ENCODE data around the gene LRRC74A. TPM values are rescaled to one million over a fixed set of nuclear protein-coding genes. Genes with fewer than 3 reads are reported as not detected.
A peak's percentile ranks its signal among the peaks of the same experiment; 100 is the strongest.

Gene LRRC74A
- total and polyA plus RNA-seq, 2 donors (not counting 3 experiments of a cell fraction or from before 2014, with no cell fraction given): not detected

- Histone ChIP-seq H3K79me2 (ENCODE audit: control insufficient read depth, insufficient read depth, low read length) (no peaks in the 10 kb centered on the region), H3K9ac (replicated peaks; ENCODE audit: extremely low read depth, insufficient read depth, low read length) (no peak overlapping the region), H3K9me1 (replicated peaks; ENCODE audit: control insufficient read depth, extremely low read depth, insufficient read depth, low read length) (no peaks in the 10 kb centered on the region), H2AFZ (ENCODE audit: low read depth, low read length) (no peak overlapping the region), H3K4me2 (ENCODE audit: insufficient read depth, low read length) (no peak overlapping the region), H3K27me3 (ENCODE audit: control insufficient read depth in 2 of 2, insufficient read depth in 2 of 2, low read length in 2 of 2) (peaks cover 2 to 7% of the 10 kb centered on the region in 2 experiments), H3K27ac (ENCODE audit: insufficient read depth, low read depth, low read length) (no peak overlapping the region), H3K4me3 (replicated peaks in 1 of 3; ENCODE audit: insufficient read depth in 1 of 3, low read depth in 1 of 3, low read length in 3 of 3) (no peak overlapping the region), H4K20me1 (replicated peaks; ENCODE audit: control insufficient read depth, extremely low read depth, insufficient read depth, low read length) (no peaks in the 10 kb centered on the region), H3K9me3 (replicated peaks; ENCODE audit: control insufficient read depth, insufficient read depth, low read length) (no peaks in the 10 kb centered on the region), H3K4me1 (ENCODE audit: control insufficient read depth, extremely low read depth, insufficient read depth, low read length) (peaks cover 12% of the 10 kb centered on the region), H3K36me3 (ENCODE audit: control insufficient read depth in 2 of 2, extremely low read depth in 1 of 2, insufficient read depth in 2 of 2, low read length in 2 of 2) (no peaks in the 10 kb centered on the region)
- ChIA-PET CTCF (interaction anchor here (0.7 to 2.6 kb wide), 7 partner anchors 9 to 167 kb away, joined by 3 to 19 read pairs (median 7); no protein-coding TSS in a partner anchor), POLR2A (no interaction called here)
- no TSS peak for BruUV-seq (replicated peaks)
- peak; percentile 45 for TF ChIP-seq FOS (IDR thresholded peaks at IDR 0.05; ENCODE audit: borderline replicate concordance, insufficient read depth, low read length)
- TF ChIP-seq MAX (IDR thresholded peaks at IDR 0.05; ENCODE audit: insufficient read depth, insufficient read length): no peak
- no peak for TF ChIP-seq POLR2A (IDR thresholded peaks at IDR 0.05; ENCODE audit: low read depth, low read length)
- dilution Hi-C loops (cut with MboI; ENCODE audit: extremely low pct_ligation_motif_present, low sequenced_read_pairs): no loop called here
- intact Hi-C loops (cut with micrococcal nuclease): no loop called here
- FAIRE-seq: peak; percentile 37
- DNase-seq (ENCODE audit: low read depth, low spot score): no peak
These were observed 78.0 kb downstream of the LRRC74A start for GRCh38 chr14:76904100-76904739.

- H3K9ac ChIP-seq (replicated peaks; ENCODE audit: extremely low read depth, insufficient read depth, low read length): no peak overlapping the region
- peak; percentile 74 for TF ChIP-seq FOS (IDR thresholded peaks at IDR 0.05; ENCODE audit: borderline replicate concordance, insufficient read depth, low read length)
- peak; percentile 17 for TF ChIP-seq GATA2 (IDR thresholded peaks at IDR 0.05; ENCODE audit: insufficient read depth, insufficient read length, low read depth, low read length)
- no peak for TF ChIP-seq CTCF (IDR thresholded peaks at IDR 0.05; ENCODE audit: extremely low read depth in 1 of 2, insufficient read depth in 1 of 2, low read depth in 1 of 2, low read length in 2 of 2)
- no peak overlapping the region for H2AFZ ChIP-seq (ENCODE audit: low read depth, low read length)
- dilution Hi-C loops (cut with MboI; ENCODE audit: extremely low pct_ligation_motif_present, low sequenced_read_pairs) (no loop called here), intact Hi-C loops (cut with micrococcal nuclease) (no loop called here)
- H3K4me3 ChIP-seq (replicated peaks in 1 of 3; ENCODE audit: insufficient read depth in 1 of 3, low read depth in 1 of 3, low read length in 3 of 3): no peak overlapping the region
- POLR2A ChIA-PET: interaction anchor here (0.7 kb wide), 1 partner anchor 420 kb away, joined by 4 read pairs; no protein-coding TSS in a partner anchor
- no peaks in the 10 kb centered on the region for H3K36me3 ChIP-seq (ENCODE audit: control insufficient read depth in 2 of 2, extremely low read depth in 1 of 2, insufficient read depth in 2 of 2, low read length in 2 of 2)
- H3K27ac ChIP-seq (ENCODE audit: insufficient read depth, low read depth, low read length): no peak overlapping the region
- peak; percentile 64 for DNase-seq (ENCODE audit: low read depth, low spot score)
- CTCF ChIA-PET: interaction anchor here (0.7 to 2.6 kb wide), 8 partner anchors 8 to 166 kb away, joined by 3 to 19 read pairs (median 7); no protein-coding TSS in a partner anchor
- FAIRE-seq: peak; percentile 75
- H3K9me1 ChIP-seq (replicated peaks; ENCODE audit: control insufficient read depth, extremely low read depth, insufficient read depth, low read length): no peaks in the 10 kb centered on the region
- H3K79me2 ChIP-seq (ENCODE audit: control insufficient read depth, insufficient read depth, low read length): no peaks in the 10 kb centered on the region
- H3K4me2 ChIP-seq (ENCODE audit: insufficient read depth, low read length): peak overlapping the region; percentile 3
- H4K20me1 ChIP-seq (replicated peaks; ENCODE audit: control insufficient read depth, extremely low read depth, insufficient read depth, low read length): no peaks in the 10 kb centered on the region
- peaks cover 12% of the 10 kb centered on the region for H3K4me1 ChIP-seq (ENCODE audit: control insufficient read depth, extremely low read depth, insufficient read depth, low read length)
- peaks cover 2 to 7% of the 10 kb centered on the region in 2 experiments for H3K27me3 ChIP-seq (ENCODE audit: control insufficient read depth in 2 of 2, insufficient read depth in 2 of 2, low read length in 2 of 2)
- no peaks in the 10 kb centered on the region for H3K9me3 ChIP-seq (replicated peaks; ENCODE audit: control insufficient read depth, insufficient read depth, low read length)
- no TSS peak for BruUV-seq (replicated peaks)
These were observed 78.7 kb downstream of the LRRC74A start for GRCh38 chr14:76904740-76905569.

Measured in endothelial cell of umbilical vein (primary cell).